IMR-90 (cell line): Measurements from ENCODE around the gene LNP1. TPM values are rescaled to one million over a fixed set of nuclear protein-coding genes. Genes with fewer than 3 reads are reported as not detected.
A peak's percentile ranks its signal among the peaks of the same experiment; 100 is the strongest.

Experiments used
- ATAC-seq: fragments of 200-7000 bp; cut with Tn5 transposase; 2 replicates; pipeline ENCODE4 v1.9.1; 2020; ENCODE audit warnings: low read depth, mild to moderate bottlenecking, moderate library complexity
- BruUV-seq: library from RNA; stranded (reverse); fragments of 400-500 nt; replicated peaks from 2 replicates; lab custom pipeline; 2021; lab: Mats Ljungman, UMichigan
- CTCF ChIA-PET: fragments of 300-600 bp; formaldehyde crosslinking; extraction: SDS; loops from one replicate; lab custom pipeline; 2021; ENCODE audit warnings: antibody characterized with exemption; lab: Yijun Ruan, JAX
- POLR2A ChIA-PET: fragments of 300-600 bp; sonication (Branson Sonifier 250); formaldehyde crosslinking; loops from one replicate; lab custom pipeline; 2022; ENCODE audit warnings: antibody characterized with exemption; ENCODE audit not compliant: unreplicated experiment; lab: Charles Lee
- DNase-seq: peaks from one replicate; pipeline ENCODE4 v3.0.0; 2013
- H2AFZ ChIP-seq: replicated peaks from 2 replicates; pipeline ENCODE3; 2013; ENCODE audit warnings: low read length, mild to moderate bottlenecking; ENCODE audit not compliant: poor library complexity
- H2AK5ac ChIP-seq: 2 replicates; pipeline ENCODE4 v1.6.1; 2013; ENCODE audit warnings: low read depth, low read length, inconsistent platforms
- H2AK9ac ChIP-seq: replicated peaks from 2 replicates; pipeline ENCODE3; 2013; ENCODE audit warnings: mild to moderate bottlenecking, low read depth, low read length, moderate library complexity; ENCODE audit not compliant: poor library complexity
- H2BK120ac ChIP-seq: 2 replicates; pipeline ENCODE4 v1.6.1; 2013; ENCODE audit warnings: low read depth, low read length, inconsistent platforms
- H2BK15ac ChIP-seq: 3 replicates; pipeline ENCODE4 v1.6.1; 2013; ENCODE audit warnings: low read depth, low read length, inconsistent platforms
- H2BK20ac ChIP-seq: 2 replicates; pipeline ENCODE4 v1.6.1; 2013; ENCODE audit warnings: low read depth, mild to moderate bottlenecking, inconsistent platforms, low read length, moderate library complexity
- H2BK5ac ChIP-seq: 2 replicates; pipeline ENCODE4 v1.6.1; 2013; ENCODE audit warnings: mild to moderate bottlenecking, low read depth, low read length, inconsistent platforms; ENCODE audit not compliant: poor library complexity, severe bottlenecking
- H3K14ac ChIP-seq: replicated peaks from 2 replicates; pipeline ENCODE4 v1.6.1; 2013; ENCODE audit warnings: low read depth, low read length, inconsistent platforms
- H3K18ac ChIP-seq: 2 replicates; pipeline ENCODE4 v1.6.1; 2013; ENCODE audit warnings: low read depth, low read length, control low read depth
- H3K23ac ChIP-seq: 2 replicates; pipeline ENCODE4 v1.6.1; 2013; ENCODE audit warnings: low read depth, low read length, inconsistent platforms
- H3K27ac ChIP-seq: 2 replicates; pipeline ENCODE4 v1.5.1; 2013; ENCODE audit warnings: mild to moderate bottlenecking, control low read depth, low read length; ENCODE audit not compliant: insufficient read depth
- H3K27me3 ChIP-seq: 2 replicates; pipeline ENCODE4 v1.6.1; 2013; ENCODE audit warnings: low read length; ENCODE audit not compliant: control insufficient read depth, insufficient read depth
- H3K36me3 ChIP-seq: 2 replicates; pipeline ENCODE4 v1.6.1; 2013; ENCODE audit warnings: low read length, mixed read lengths; ENCODE audit not compliant: control insufficient read depth, insufficient read depth
- H3K4ac ChIP-seq: 2 replicates; pipeline ENCODE4 v1.6.1; 2013; ENCODE audit warnings: low read depth, low read length, inconsistent platforms
- H3K4me1 ChIP-seq: 2 replicates; pipeline ENCODE4 v1.6.1; 2013; ENCODE audit warnings: low read length, mixed read lengths; ENCODE audit not compliant: control insufficient read depth, insufficient read depth
- H3K4me2 ChIP-seq: 2 replicates; pipeline ENCODE4 v1.6.1; 2013; ENCODE audit warnings: low read depth, mild to moderate bottlenecking, control low read depth, low read length, moderate library complexity
- H3K4me3 ChIP-seq: 2 replicates; pipeline ENCODE4 v1.5.1; 2013; ENCODE audit warnings: low read depth, mild to moderate bottlenecking, control low read depth, low read length, moderate library complexity; ENCODE audit not compliant: insufficient read depth
- H3K56ac ChIP-seq: 2 replicates; pipeline ENCODE4 v1.6.1; 2013; ENCODE audit warnings: low read length, inconsistent platforms; ENCODE audit not compliant: insufficient read depth; ENCODE audit errors: extremely low read depth
- H3K79me1 ChIP-seq, 2 experiments: 2 replicates each; pipeline ENCODE4 v1.6.1; 2013; ENCODE audit warnings: low read length in 2 of 2, inconsistent platforms in 1 of 2, low read depth in 1 of 2
- H3K9ac ChIP-seq: 2 replicates; pipeline ENCODE4 v1.6.1; 2013; ENCODE audit warnings: low read depth, low read length, control low read depth
- H3K9me1 ChIP-seq: 2 replicates; pipeline ENCODE4 v1.6.1; 2013; ENCODE audit warnings: low read length, inconsistent platforms; ENCODE audit not compliant: insufficient read depth
- H3K9me3 ChIP-seq: 2 replicates; pipeline ENCODE4 v1.6.1; 2013; ENCODE audit warnings: low read length; ENCODE audit not compliant: control insufficient read depth, insufficient read depth
- H4K20me1 ChIP-seq: 2 replicates; pipeline ENCODE4 v1.6.1; 2013; ENCODE audit warnings: low read length, inconsistent platforms; ENCODE audit not compliant: insufficient read depth
- H4K5ac ChIP-seq: 2 replicates; pipeline ENCODE4 v1.6.1; 2013; ENCODE audit warnings: mild to moderate bottlenecking, low read depth, low read length, control low read depth
- H4K8ac ChIP-seq, 2 experiments: 2 replicates each; pipeline ENCODE4 v1.6.1; 2013; ENCODE audit warnings: low read depth in 2 of 2, low read length in 2 of 2, control low read depth in 1 of 2, inconsistent platforms in 1 of 2
- H4K91ac ChIP-seq: 2 replicates; pipeline ENCODE4 v1.6.1; 2013; ENCODE audit warnings: low read depth, low read length, inconsistent platforms; ENCODE audit not compliant: insufficient read depth
- CEBPB ChIP-seq: IDR thresholded peaks from 2 replicates; pipeline ENCODE4 v1.6.1; 2012; ENCODE audit warnings: low read depth, low read length, improper control_type of control experiment
- CHD1 ChIP-seq: IDR thresholded peaks from 2 replicates; pipeline ENCODE4 v1.6.1; 2012; ENCODE audit warnings: low read depth, low read length, improper control_type of control experiment
- CTCF ChIP-seq: conservative IDR thresholded peaks from 2 replicates; pipeline ENCODE4 v1.5.1; 2012; ENCODE audit warnings: mild to moderate bottlenecking, low read depth, low read length, improper control_type of control experiment
- FOS ChIP-seq: fragments of 150-350 bp; IDR thresholded peaks from 2 replicates; pipeline ENCODE4 v1.6.1; 2016; ENCODE audit warnings: low read depth, low read length
- MAFK ChIP-seq: IDR thresholded peaks from 2 replicates; pipeline ENCODE4 v1.6.1; 2012; ENCODE audit warnings: low read depth, low read length, improper control_type of control experiment
- MAZ ChIP-seq: IDR thresholded peaks from 2 replicates; pipeline ENCODE4 v1.6.1; 2012; ENCODE audit warnings: low read depth, mild to moderate bottlenecking, low read length, improper control_type of control experiment, moderate library complexity, borderline replicate concordance
- MXI1 ChIP-seq: IDR thresholded peaks from 2 replicates; pipeline ENCODE4 v1.6.1; 2012; ENCODE audit warnings: low read depth, mild to moderate bottlenecking, low read length, moderate library complexity, borderline replicate concordance
- NFE2L2 ChIP-seq: fragments of 150-350 bp; IDR thresholded peaks from 2 replicates; pipeline ENCODE4 v1.6.1; 2016; ENCODE audit warnings: low read depth, mild to moderate bottlenecking, low read length
- POLR2A ChIP-seq: IDR thresholded peaks from 2 replicates; pipeline ENCODE4 v1.6.1; 2012; ENCODE audit warnings: mild to moderate bottlenecking, low read depth, low read length
- RAD21 ChIP-seq: IDR thresholded peaks from 2 replicates; pipeline ENCODE4 v1.6.1; 2012; ENCODE audit warnings: low read length, improper control_type of control experiment
- RCOR1 ChIP-seq: IDR thresholded peaks from 2 replicates; pipeline ENCODE4 v1.6.1; 2012; ENCODE audit warnings: mild to moderate bottlenecking, low read length, improper control_type of control experiment; ENCODE audit not compliant: insufficient replicate concordance
- SMC3 ChIP-seq: fragments of 150-350 bp; IDR thresholded peaks from 2 replicates; pipeline ENCODE4 v1.6.1; 2016; ENCODE audit warnings: low read depth, mild to moderate bottlenecking, antibody characterized with exemption, low read length, moderate library complexity
- USF2 ChIP-seq: fragments of 150-350 bp; IDR thresholded peaks from 2 replicates; pipeline ENCODE4 v1.6.1; 2017; ENCODE audit warnings: mild to moderate bottlenecking, antibody characterized with exemption, low read length, low read depth
- WGBS, 2 experiments: methylation state at CpG; one replicate each; pipeline versions ENCODE4 v1.1.5 to v1.1.7; 2013; ENCODE audit warnings: missing lambda C conversion rate in 2 of 2; ENCODE audit not compliant: insufficient read length in 1 of 2; ENCODE audit errors: extremely low coverage in 2 of 2; 5-methylcytosine and 5-hydroxymethylcytosine counted together
- dilution Hi-C: fragments of 300-500 bp; cut with HindIII; formaldehyde crosslinking; loops from one replicate; pipeline ENCODE4 v1.14.3; 2018; ENCODE audit warnings: low sequenced_read_pairs; ENCODE audit not compliant: unreplicated experiment
- in situ Hi-C: fragments of 300-500 bp; cut with MboI; formaldehyde crosslinking; loops from 3 replicates; pipeline ENCODE4 v1.14.3; 2019; ENCODE audit warnings: low sequenced_read_pairs, inconsistent platforms, mixed read lengths
- intact Hi-C: fragments of 100-400 bp; cut with micrococcal nuclease; formaldehyde crosslinking; loops from 2 replicates; pipeline ENCODE4 v1.10.0; 2022
- polyA plus RNA-seq, 3 experiments: library from polyadenylated mRNA; depleted of rRNA; stranded (reverse); fragments of >200 nt; gene quantifications; 2 replicates each; pipeline ENCODE4 v1.2.3, GENCODE V29; 2012; ENCODE audit warnings: low replicate concordance in 1 of 3
- total RNA-seq: library from RNA; depleted of rRNA; stranded (reverse); fragments of >200 nt; gene quantifications from 2 replicates; pipeline ENCODE4 v1.2.3, GENCODE V29; 2012

LNP1 gene
- total and polyA plus RNA-seq, 2 of the 4 experiments (the other 2 are of a cell fraction): 2.2 to 2.4 TPM

DNA sequence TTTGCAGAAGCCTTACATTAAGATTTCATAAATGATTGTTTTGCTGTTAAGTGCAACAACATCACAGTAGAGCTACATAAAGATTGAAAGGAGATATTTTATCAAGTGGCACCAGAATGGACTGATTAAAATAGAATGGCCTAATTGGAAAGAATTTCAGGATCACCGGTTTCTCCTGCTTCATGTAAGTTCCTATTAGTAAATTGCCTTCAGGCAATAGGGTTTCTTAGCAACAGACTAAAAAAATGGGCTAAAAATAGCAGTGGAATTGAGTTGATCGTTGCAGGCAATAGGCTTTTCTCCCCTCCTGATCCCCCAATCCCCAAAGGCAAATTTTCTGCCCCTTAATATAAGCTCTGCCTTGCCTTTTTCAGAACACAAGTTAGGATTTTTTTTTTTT is 917 bp downstream of the LNP1 start:
- no CpG with 5 or more reads among the region's 2 CpGs for WGBS, 2 experiments
- TF ChIP-seq FOS (no peak), CEBPB (no peak), SMC3 (no peak), NFE2L2 (no peak), CTCF (no peak), USF2 (no peak), CHD1 (no peak), MXI1 (no peak), MAZ (no peak), RCOR1 (no peak), RAD21 (no peak), POLR2A (no peak), MAFK (no peak)
- Histone ChIP-seq H3K14ac (peak overlapping the region; percentile 93), H3K4me3 (peak overlapping the region; percentile 60), H3K4me1 (no peaks in the 10 kb centered on the region), H4K20me1 (peaks cover 15% of the 10 kb centered on the region; the same call in 1 of the 2 replicates), H2BK15ac (no peak overlapping the region), H4K91ac (no peak overlapping the region), H3K36me3 (no peaks in the 10 kb centered on the region), H3K23ac (peak overlapping the region; percentile 100; the same call in 1 of the 2 replicates), H3K18ac (no peak overlapping the region), H3K27me3 (no peaks in the 10 kb centered on the region), H3K9me1 (no peaks in the 10 kb centered on the region), H3K79me1 (peaks cover 0 to 32% of the 10 kb centered on the region in 2 experiments; a peak in 2 of 4 replicates), H3K56ac (peak overlapping the region; percentile 45; the same call in 1 of the 2 replicates), H4K8ac (peak overlapping the region in 1 of 2 experiments; percentile 46; a peak in 2 of 4 replicates), H4K5ac (peak overlapping the region; percentile 49; the same call in 1 of the 2 replicates), H3K9ac (peak overlapping the region; percentile 99; the same call in 1 of the 2 replicates), H3K4ac (no peak overlapping the region; the same call in 1 of the 2 replicates), H2AK9ac (no peak overlapping the region), H2BK5ac (peak overlapping the region; percentile 95), H2AK5ac (no peak overlapping the region), H2BK20ac (no peak overlapping the region), H3K4me2 (peak overlapping the region; percentile 98), H2BK120ac (peak overlapping the region; percentile 35; the same call in 1 of the 2 replicates), H3K27ac (peak overlapping the region; percentile 12; the same call in 1 of the 2 replicates), H2AFZ (no peak overlapping the region), H3K9me3 (no peaks in the 10 kb centered on the region)
- POLR2A ChIA-PET: interaction anchor here (0.6 to 1.6 kb wide), 3 partner anchors 16 to 61 kb away, joined by 3 to 6 read pairs (median 5); no protein-coding TSS in a partner anchor
- CTCF ChIA-PET: interaction anchor here (0.6 to 1.0 kb wide), 2 partner anchors 18 to 387 kb away, joined by 3 read pairs; no protein-coding TSS in a partner anchor
- DNase-seq (peak; percentile 56), ATAC-seq (no peak)
- intact Hi-C loops (loop anchor here (5.0 kb wide), 1 partner anchor 90 kb away; the partner anchor contains the start of gene TMEM45A), dilution Hi-C loops (no loop called here), in situ Hi-C loops (no loop called here)
- BruUV-seq: no TSS peak
